Thyroid gland (tissue), 4 donors: Measurements from ENCODE around the gene LMX1B.

ENCODE experiments used
- CTCF ChIP-seq, 6 experiments: fragments of 200-600 bp in 3 of 6; fragments of 450-650 bp in 3 of 6; sonication (generic) in 3 of 6; IDR thresholded peaks; one replicate each; pipeline ENCODE4 v1.5.1; 2016 to 2019; ENCODE audit warnings: antibody characterized with exemption in 6 of 6, mild to moderate bottlenecking in 2 of 6, inconsistent platforms in 1 of 6, moderate library complexity in 1 of 6
- POLR2A ChIP-seq, 2 donors: fragments of 450-650 bp; IDR thresholded peaks; one replicate each; pipeline ENCODE4 v1.6.1; 2017; ENCODE audit warnings: antibody characterized with exemption in 2 of 2, mild to moderate bottlenecking in 2 of 2, moderate library complexity in 1 of 2

- TF ChIP-seq CTCF (IDR thresholded peaks at IDR 0.05) (no peak), POLR2A (IDR thresholded peaks at IDR 0.05) (no peak)
These were observed 24.9 kb downstream of the LMX1B start for GRCh38 chr9:126638571-126639132.
